Fibroblast of the aortic adventitia (primary cell): ENCODE data around the gene BABAM2. TPM values are rescaled to one million over a fixed set of nuclear protein-coding genes. Genes with fewer than 3 reads are reported as not detected.
A peak's percentile ranks its signal among the peaks of the same experiment; 100 is the strongest.
"Not testable (repeated sequence)": the region's sequence is repeated elsewhere in the genome, so short reads cannot be mapped to it uniquely, and the experiment has no call there.

Experiments
- DNase-seq: peaks from one replicate; pipeline ENCODE4 v3.0.0-alpha.2; 2010; ENCODE audit warnings: low read depth
- H3K4me3 ChIP-seq: 2 replicates; pipeline ENCODE4 v1.5.1; 2011; ENCODE audit warnings: low read depth, mild to moderate bottlenecking, control low read depth, low read length, moderate library complexity
- total RNA-seq: library from RNA; depleted of rRNA; stranded (reverse); fragments of >200 nt; gene quantifications from 2 replicates; pipeline ENCODE4 v1.2.3, GENCODE V29; 2012; ENCODE audit warnings: low replicate concordance
- TF ChIP-seq, protein P1 (sequence below): IDR thresholded peaks from 2 replicates; pipeline ENCODE4 v1.5.1; 2011; ENCODE audit warnings: mild to moderate bottlenecking, low read length, control low read depth, inconsistent platforms; ENCODE audit not compliant: insufficient read depth

Gene BABAM2
- total RNA-seq, 1 donor = 45.3 TPM

DNA sequence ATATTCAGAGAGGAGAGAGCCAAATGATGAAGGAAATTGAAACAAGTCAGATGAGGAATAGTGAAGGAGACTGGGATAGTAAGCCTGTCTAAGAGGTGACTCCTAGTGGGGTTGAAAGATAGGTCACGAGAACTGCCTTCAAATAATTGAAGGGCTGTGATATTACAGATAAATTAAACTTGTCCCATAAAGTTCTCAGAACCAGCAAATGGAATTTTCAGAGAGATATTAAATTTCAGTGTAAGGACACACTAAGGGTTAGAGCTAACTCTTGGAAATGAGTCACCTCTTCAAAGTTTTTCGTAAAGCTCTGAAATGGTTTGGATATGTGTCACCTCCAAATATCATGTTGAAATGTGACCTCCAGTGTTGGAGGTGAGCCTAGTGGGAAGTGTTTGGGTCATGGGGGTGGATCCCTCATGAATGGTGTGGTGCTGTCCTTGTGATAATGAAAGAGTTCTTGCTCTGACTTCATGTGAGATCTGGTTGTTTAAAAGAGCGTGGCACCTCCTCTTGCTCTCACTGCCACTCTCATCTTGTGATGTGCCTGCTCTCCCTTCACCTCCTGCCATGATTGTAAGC lies 87.3 kb downstream of the BABAM2 start:
- DNase-seq = peak; percentile 89
- TF ChIP-seq, protein P1, sequence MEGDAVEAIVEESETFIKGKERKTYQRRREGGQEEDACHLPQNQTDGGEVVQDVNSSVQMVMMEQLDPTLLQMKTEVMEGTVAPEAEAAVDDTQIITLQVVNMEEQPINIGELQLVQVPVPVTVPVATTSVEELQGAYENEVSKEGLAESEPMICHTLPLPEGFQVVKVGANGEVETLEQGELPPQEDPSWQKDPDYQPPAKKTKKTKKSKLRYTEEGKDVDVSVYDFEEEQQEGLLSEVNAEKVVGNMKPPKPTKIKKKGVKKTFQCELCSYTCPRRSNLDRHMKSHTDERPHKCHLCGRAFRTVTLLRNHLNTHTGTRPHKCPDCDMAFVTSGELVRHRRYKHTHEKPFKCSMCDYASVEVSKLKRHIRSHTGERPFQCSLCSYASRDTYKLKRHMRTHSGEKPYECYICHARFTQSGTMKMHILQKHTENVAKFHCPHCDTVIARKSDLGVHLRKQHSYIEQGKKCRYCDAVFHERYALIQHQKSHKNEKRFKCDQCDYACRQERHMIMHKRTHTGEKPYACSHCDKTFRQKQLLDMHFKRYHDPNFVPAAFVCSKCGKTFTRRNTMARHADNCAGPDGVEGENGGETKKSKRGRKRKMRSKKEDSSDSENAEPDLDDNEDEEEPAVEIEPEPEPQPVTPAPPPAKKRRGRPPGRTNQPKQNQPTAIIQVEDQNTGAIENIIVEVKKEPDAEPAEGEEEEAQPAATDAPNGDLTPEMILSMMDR = no peak
- no peak overlapping the region for H3K4me3 ChIP-seq

GRCh38 chr2:27978761-27979160 lies 88.2 kb downstream of the BABAM2 start:
- H3K4me3 ChIP-seq, DNase-seq: not testable (repeated sequence)

GRCh38 chr2:27980242-27980641 lies 89.7 kb downstream of the BABAM2 start:
- DNase-seq = no peak
- TF ChIP-seq, protein P1 = no peak

GRCh38 chr2:27984153-27984552 lies 93.6 kb downstream of the BABAM2 start:
- no peak for DNase-seq
- TF ChIP-seq, protein P1 = no peak
- no peak overlapping the region for H3K4me3 ChIP-seq

More at GRCh38 chr2:27980242-27980641, 89.7 kb downstream of the BABAM2 start:
- no peak overlapping the region for H3K4me3 ChIP-seq

DNA sequence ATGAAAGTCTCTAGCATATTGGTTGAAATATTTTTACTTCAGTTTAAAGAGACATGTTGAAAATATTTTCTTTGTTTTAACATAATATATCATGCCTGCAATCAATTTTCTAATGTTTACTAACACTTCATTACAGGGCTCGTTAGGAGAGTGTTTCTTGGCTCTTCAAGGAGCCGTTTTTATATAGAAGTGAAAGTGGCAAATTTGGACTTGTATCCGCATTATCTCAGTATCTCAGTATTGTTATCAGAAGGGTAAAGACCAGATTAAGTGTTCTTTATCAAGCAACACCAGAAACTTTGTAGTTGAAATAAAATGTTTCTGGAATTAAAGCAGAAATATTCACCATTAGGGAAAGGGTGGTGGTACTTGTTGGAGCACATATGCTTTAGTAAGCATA lies 97.8 kb downstream of the BABAM2 start:
- TF ChIP-seq, protein P1 = no peak
- no peak for DNase-seq
- no peak overlapping the region for H3K4me3 ChIP-seq

GRCh38 chr2:27988718-27989117 lies 98.2 kb downstream of the BABAM2 start:
- TF ChIP-seq, protein P1 = no peak
- H3K4me3 ChIP-seq = no peak overlapping the region
- DNase-seq = no peak

DNA sequence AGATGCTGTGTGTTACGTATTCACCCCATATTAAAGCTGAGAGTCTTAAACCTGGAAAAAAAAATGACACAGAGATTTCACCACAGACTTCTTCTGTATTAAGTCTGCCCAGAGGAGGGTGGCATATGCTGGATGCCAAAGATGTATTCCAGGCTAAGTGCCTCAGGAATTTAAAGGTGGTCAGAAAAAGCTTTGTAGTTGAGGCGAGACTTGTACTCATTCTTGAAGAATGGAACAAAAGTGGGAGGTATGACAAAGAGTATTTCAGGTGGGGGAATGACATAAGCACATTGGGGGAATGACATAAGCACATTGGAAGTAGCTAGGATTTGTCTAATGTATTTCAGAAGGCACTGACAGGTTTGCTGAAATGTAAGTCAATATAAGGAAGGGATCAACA lies 98.6 kb downstream of the BABAM2 start:
- no peak for DNase-seq
- TF ChIP-seq, protein P1 = no peak
- no peak overlapping the region for H3K4me3 ChIP-seq
